GM21423 (cell line): ENCODE results near the gene SSTR3.
"Not testable (repeated sequence)": the region's sequence is repeated elsewhere in the genome, so short reads cannot be mapped to it uniquely, and the experiment has no call there.

ENCODE experiments used
- ATAC-seq: cut with Tn5 transposase; IDR thresholded peaks from one replicate; pipeline ENCODE4 v1.9.1; 2021; ENCODE audit warnings: mild to moderate bottlenecking, moderate library complexity; ENCODE audit not compliant: unreplicated experiment

Gene SSTR3

DNA sequence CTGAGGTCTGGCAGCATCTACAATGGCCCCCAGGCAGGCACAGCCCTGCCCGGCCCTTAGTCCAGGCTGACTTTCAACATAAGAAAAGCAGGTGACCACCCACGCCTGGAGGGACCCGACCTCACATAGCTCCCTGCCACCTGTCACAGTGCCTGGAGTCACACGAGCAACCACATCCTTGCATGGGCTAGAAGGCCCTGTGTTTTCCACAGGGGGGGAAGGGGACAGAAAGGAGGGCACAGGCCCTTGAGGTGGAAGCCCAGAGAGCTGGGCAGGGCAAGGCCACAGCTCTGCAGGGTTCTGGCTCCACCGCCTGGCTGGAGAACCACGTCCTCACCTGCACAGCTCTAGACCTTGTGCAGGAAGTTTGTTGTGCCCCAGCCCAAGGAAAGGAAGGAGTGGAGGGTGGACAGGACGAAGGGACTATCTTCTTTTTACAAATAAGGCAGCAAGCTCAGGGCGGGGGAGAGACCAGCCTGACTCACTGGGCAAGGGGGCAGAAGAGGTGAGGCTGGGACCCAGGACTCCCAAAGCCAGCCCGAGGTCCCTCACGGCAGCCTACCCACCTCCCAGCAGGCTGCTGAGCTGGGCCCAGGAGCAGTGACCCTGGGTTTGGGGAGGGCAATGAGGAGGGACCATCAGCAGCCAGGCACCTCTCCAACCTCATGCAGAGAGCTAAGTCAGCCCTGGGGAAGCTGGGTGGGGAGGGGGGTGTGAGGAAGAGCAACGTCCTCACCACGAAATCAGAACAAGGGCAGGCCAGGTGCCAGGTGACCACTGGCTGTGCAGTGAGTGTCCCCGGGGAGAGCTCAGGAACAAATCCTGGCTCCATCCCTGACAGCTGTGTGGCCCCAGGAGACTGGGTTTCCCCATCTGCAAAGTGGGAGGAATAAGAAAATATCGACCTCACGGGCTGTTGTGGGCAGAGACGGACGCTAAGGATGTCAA is 28.6 kb downstream of the SSTR3 start:
- no peak for ATAC-seq

DNA sequence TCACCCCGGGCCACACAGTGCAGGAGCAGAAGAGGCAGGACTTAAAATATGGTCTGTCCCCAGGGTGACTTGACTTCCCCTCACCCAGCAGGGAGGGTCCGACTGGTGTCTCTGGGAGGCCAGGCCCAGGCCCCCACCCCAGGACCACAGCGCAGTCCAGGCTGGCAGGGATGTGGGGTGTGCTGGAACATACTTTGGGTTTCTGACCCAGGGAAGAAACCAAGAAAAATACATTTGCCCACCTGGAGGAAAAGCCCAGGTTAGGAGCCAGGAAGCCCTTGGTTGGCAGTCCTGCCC is 29.4 kb downstream of the SSTR3 start:
- no peak for ATAC-seq

DNA sequence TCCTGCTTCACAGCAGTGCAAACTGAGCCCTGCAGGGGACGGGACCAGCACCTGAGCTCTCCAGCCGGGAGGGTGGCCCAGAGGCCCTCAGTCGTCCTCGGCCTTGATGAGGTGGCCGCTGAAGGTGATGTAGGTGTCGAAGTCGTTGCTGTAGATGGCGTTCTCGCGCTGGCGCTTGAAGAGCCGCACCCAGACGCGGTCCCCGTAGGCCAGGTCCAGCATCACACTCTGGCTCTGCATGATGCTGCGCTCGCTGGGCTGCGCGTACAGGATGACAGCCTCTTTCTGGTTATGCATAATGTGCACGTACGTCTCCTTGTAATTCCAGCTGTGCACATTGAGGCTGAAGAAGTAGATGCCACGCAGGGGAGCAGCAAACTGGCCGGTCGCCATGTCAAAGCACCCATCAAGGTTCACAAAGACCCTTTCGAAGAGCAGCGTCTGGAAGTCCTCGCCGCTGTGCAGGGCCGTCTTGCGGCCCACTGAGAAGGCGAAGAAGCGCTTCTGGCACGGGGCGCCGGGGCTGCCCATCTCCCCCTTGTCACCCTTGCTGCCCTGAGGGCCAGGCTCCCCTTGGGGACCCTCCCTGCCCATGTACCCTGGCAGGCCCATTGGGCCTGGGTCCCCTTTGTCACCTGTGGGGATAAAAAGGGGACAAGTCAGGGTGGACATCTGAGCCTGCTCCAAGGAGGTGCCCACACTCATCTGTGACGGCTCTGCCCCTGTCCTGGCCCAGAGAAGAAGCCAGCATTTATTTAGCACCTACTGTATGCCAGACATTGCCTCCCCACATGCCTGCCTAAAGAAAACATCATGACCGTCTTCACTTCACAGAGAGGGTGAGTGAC is 30.0 kb downstream of the SSTR3 start:
- no peak for ATAC-seq

DNA sequence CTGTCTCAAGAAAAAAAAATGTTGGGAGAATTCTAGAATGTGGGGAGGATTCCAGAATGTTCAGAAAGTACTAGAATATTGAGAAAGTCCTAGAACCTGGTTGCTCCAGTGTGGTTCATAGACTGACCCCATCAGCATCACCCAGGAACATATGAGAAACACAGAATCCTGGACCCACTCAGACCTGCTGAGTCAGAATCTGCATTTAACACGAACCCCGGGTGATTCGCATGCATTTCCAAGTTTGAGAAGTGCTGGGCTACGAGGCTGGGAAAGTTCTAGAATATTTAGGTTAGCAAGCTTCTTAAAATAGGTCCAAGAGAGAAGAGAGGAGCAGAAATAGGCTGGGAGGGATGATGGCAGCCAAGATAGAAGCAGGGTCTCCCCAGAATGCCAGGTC is 30.6 kb downstream of the SSTR3 start:
- no peak for ATAC-seq

DNA sequence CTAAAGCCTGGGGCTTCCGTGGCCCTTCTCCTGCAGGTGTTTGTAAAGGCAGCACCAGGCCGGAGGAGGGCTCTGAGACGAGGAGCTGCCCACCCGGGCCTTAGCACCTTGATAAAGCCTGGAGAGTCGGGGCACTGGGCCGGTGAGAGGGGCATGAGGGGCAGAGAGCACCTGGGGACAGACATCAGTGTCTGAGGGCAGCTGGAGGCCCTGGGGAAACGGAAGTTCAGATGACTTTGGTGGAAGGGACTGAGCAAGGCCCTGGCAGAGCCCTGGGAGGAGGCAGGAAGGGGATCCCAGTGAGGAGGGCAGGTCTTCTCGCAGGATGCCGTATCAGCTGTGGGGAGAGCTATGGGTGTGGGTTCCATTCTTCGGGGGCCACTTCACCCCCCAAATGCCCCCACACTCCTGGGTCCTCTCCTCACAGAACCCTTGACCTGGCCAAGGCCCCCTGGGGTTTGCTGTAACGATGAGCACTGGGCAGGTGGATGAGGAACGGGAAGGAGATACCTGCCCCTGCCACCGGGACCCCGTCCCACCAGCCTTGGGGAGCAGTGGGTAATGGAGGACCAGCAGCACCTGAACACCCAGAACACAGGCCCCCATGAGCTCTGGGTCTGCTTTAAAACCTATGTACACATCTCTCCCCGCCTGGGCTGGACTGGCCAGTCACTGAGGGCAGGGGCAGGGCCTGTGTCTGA is 31.6 kb downstream of the SSTR3 start:
- no peak for ATAC-seq

DNA sequence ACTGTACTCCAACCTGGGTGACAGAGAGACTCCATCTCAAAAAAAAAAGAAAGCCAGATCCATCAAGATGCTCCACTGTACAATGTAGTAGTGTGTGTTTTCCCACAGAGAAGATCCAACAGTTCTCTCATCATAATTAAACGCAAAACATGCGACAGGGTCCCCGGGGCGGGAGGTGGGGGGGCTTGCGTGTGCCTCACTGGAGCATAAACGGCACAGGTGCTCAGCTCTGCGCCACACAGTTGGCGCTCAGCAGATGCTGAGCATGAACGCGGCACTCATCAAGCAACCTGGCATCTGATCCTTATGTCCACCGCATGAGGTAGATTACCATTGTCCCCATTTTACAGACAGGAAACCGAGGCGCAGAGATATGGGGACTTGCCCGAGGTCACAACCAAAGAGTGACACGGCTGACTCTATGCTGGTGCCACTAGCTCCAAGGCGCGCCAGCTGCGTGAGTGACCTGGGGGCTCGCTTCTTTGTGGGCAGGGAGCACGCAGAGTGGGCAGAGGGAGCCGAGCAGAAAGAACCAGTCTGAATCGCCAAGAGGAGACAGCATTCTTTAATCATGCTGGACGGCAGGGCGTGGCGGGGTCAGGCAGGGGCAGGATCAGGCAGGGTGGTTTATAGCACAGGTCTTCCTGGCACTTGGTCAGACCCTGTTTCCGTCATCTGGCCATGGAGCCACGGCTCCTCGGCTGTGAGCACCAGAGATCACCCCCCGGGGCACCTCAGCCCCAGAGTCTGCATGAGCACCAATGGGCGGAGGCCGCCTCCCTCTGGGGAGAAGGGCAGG is 32.5 kb downstream of the SSTR3 start:
- ATAC-seq, result no peak

DNA sequence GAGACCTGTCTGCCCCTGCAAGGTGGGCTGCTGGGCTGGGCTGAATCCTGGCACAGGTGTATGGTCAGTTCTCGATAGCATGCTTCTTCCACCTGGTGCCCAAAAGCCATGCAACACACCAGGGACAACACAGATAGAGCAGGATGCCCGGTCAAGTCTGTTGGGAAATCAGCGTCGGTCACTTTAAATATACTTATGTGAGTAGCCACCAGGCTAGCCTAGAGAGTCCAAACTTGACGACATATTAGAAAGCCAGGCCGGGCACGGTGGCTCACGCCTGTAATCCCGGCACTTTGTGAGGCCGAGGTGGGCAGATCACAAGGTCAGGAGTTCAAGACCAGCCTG is 33.2 kb downstream of the SSTR3 start:
- no peak for ATAC-seq

DNA sequence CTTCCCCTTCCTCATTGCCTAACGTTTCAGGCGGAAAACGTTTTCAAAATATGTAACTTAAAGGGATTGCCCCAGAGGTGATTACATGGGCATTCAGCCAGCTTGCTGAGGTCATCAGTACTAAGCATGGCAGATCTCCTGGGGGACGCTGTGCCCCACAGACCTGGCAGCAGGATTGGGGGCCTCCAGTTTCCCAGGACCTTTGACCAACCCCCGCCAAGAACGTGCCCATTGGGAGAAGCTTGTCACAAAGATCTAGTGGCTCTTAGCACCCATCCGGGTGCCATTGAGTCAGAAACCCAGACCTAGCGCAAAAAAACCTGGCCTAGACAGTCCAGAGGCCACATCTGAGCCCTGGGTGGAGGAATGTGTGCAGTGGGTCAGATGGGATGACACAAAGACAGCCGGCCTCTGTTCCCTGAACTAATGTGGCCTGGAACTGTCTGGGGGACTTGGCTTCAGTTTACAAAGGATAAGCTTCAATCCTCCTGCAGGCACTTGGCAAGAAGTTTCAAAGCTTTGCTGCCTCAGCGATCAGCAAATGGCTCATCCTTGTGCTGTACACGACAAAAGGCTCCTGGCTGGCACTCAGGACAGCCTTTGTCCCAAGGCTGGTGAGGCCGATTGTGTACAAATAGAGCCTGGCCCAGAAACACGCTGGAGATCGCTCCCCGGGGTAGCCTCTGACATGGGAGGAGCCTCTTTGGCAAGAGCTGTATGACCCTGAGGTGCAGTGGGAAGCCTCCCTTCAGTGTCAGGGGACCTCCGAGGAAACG is 33.7 kb downstream of the SSTR3 start:
- no peak for ATAC-seq

DNA sequence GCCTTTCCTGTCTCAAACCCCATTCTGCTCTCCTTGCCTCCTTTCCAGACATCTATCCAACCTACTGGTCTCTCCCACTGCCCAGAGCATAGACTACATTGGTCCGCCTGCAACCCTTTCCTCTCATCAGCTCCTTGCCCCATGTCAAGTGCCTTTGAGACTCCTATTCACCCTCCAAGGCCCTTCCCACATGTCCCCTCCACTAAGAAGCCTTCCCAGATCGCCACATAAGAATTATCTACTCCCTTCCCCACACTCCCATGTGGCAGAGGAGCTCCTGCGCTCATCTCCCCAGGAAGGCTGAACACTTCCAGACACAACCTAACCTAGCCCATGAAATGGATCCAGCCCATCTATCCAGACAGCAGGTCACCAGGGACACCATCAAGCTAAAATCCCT is 34.5 kb downstream of the SSTR3 start:
- no peak for ATAC-seq

DNA sequence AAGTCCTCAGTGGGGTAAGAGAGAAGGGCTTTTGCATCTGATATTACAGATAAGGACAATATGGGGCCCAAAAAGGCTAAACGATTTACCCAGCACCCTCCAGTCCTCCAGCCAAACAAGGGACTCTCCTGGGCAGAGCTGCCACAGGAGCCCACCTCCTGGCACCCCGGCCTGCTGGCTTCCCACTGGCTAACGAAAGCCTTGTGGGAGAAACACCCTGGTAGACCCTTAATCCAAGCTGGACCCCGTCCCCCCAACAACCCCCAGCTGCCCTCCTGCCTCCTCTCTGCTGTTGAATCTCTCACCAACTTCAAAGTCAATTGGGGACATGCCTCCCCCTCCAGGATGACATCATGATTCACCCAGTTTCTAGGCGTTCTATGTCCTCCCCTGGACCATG is 35.1 kb downstream of the SSTR3 start:
- no peak for ATAC-seq

DNA sequence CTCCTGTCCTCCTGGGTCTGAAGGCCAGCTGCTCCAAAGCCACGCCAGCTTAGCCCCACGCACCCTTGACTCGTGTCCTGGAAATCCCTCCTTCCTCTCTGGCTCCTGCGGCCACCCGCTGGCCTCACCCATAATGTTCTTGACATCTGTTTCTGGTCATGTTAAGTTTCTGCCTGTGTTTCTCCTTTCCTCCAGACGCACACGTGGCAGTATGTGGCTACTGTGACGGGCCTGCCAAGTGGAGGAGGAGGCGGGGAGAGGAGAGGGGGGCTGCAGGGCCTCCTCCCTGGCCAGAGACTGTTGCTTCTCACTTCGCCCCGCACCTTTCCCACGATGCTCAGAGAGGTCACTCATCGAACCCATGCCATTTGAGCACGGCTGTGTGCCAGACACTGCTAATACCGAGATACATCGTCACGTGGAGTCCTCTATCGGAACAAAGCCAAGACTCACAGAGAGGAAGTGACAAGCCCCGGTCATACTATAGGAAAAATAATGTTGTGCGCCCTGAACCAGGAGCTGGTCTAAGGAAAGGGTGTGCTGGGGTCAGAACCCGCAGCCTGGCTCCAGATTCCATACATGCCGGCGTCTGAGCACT is 35.7 kb downstream of the SSTR3 start:
- ATAC-seq, result no peak

DNA sequence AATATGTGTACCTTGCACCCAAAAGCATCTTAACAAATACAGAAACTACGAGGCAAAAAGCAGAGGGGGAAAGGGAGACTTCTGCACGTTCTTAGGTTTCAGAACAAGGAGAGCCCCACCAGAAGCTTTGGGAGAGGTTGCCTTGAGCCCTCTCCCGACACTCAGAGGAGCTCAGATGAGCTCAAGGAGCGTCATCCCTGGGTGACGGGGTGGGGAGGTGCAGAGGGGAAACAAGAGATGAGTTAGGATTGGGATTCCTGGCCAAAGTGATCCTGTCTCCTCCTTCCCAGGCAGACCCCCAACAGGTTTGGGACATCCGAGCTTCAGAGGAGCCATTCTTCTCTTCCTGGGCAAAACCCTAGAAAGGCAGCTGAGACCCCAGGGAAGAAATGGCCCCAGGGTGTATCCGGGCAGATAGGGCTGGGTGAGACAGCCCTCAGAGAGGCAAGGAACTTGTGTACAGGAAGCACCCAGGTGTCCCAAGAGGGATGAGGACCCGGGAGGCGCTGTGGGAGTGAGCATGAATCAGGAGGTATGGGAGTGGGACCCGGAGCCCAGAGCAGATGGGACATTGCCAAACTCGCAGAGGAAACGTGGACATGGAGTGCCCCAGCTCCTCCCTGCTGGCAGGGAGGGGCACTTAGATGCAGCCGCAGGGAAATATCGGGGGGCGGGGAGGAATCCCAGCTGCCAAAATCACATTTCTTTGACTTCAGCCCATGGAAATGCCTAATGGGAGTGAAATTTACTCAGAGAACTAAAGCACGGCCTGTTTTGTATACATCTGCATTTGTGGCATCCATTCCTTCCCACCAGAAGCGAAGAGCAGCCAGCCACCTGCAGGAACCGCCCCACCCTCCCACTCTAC is 36.6 kb downstream of the SSTR3 start:
- no peak for ATAC-seq

DNA sequence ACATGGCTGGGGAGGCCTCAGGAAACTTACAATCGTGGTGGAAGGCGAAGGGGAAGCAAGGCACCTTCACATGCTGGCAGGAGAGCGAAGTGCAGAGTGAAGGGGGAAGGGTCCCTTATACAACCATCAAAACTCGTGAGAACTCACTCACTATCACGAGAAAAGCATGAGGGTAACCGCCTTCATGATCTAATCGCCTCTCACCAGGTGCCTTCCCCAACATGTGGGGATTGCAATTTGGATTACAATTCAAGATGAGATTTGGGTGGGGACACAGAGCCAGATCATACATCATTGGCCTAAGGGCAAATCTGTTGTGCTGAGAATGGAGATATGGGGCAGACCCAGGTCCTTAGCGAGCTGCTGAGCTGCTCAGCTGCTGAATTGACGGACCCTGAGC is 37.3 kb downstream of the SSTR3 start:
- ATAC-seq, result no peak

DNA sequence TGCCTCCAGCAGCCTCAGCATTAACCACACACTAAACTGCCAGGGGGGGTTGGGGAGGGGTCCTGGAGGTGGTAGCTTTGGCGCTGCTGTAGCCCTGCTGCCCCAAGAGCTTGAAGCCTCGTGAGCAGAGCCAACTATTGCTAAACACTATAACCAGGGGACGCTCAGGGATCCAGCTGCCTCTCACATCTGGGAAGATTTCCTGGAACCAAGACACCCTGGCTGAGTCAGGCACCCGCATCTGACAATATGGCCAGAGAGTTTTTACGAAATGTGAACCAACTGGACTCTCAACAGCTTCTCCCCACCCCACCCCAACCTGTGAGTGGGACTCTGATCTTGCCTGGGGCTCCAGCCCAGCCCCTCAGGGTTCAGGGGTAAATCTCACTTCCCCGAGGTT is 38.6 kb downstream of the SSTR3 start:
- ATAC-seq, result no peak

DNA sequence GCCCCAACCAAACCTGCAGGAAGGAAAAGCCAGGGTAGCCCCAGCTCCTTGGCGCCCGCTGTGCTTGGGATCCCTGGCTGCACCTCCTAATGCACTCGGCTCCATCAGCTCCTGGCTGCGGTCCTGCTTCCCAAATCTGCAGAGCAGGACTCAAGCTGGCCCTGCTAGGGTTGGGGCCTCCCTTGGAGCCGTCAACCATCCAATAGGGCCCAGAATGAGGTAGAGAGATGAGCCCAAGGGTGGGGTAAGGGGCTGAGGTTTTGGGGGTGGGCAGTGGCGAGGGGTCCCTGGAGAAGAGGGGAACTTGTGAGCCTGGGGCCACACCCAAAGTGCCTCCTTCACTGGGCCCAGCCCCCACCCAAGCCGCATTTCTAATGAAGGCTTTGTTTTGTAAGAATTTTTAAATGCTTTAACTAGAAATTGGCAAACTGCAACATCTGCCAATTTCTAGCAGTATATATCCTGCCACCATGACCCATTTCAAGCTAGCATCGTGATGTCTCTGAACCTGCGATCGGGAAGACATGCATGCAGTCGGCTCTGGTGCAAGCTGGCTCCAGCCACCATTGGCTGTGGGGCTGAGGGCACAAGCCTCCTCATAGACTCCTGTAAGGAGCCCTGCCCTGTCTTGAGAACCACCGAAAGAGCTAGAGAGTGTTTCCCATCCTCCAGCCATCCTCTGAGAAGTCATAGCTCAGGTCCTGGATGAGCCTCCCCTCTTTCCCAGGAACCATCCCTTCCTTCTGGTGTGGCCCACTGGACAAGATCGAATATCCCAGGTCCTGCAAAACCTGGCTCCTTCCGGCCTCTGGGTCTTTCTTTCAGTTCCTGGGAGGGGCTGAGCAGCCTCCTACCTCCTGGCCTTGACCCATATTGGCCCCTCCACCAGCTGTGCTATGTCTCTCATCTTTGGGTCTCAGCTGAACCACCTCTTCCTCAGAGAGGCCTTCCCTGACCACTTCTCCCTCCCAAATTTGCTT is 39.7 kb downstream of the SSTR3 start:
- no peak for ATAC-seq

DNA sequence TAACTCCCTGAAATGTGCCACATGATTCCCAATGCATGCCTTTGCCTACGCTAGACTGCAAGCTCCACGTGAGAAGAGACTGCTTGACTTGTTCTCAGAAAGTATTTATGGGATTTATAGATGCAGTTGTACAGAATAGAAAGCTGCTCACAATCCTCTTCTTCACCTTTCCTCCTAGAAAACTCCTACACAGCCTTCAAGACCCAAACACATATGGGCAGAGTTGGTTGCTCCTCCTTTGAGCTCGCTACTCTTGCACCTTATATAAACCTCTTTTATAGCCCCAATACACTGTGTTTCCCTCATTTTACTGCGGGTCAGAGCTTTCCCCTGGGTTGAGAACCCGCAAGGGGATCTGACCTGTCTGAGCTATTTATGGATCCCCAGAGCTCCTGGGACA is 40.6 kb downstream of the SSTR3 start:
- no peak for ATAC-seq

DNA sequence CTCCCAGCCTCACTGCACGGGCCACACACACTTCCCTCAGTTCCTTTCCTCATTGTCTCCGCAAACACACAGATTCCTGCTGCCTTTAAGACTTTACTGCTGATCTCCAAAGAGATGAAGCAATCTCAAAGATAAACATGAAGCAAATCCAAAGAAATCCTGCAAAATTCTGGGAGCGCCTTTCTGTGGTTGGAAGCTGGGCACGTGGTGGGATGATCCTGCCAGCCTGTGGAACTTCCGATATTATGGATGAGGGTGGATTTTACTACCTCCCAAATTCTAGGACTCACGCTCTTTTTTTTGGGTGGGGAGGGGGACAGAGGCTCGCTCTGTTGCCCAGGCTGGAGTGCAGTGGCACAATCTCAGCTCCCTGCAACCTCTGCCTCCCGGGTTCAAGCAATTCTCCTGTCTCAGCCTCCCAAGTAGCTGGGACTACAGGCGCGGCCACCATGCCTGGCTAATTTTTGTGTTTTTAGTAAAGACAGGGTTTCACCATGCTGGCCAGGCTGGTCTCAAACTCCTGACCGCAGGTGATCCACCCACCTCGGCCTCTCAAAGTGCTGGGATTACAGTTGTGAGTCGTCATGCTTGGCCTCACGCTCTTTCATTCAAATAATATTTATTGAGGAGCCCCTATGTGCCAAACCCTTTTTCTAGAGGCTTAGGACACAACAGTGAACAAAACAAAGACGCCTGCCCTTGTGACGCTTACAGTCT is 41.4 kb downstream of the SSTR3 start:
- ATAC-seq, result not testable (repeated sequence)
